K562 (cell line): ENCODE measurements around the gene GNB2. TPM values are rescaled to one million over a fixed set of nuclear protein-coding genes. Genes with fewer than 3 reads are reported as not detected.

Source experiments
- ATF3 ChIP-seq, 2 experiments: fragments of 450-650 bp in 1 of 2; sonication (generic) in 1 of 2; formaldehyde crosslinking in 1 of 2; IDR thresholded peaks in 1 of 2; conservative IDR thresholded peaks in 1 of 2; 2 replicates each; pipeline versions ENCODE4 v1.6.1 to v1.8.1; 2016 to 2023; ENCODE audit warnings: mild to moderate bottlenecking in 2 of 2, moderate library complexity in 2 of 2, inconsistent platforms in 1 of 2, missing genetic modification reagents in 1 of 2
- BCOR ChIP-seq: fragments of 450-650 bp; IDR thresholded peaks from 2 replicates; pipeline ENCODE4 v1.6.1; 2016
- BRCA1 ChIP-seq, 2 experiments: fragments of 450-650 bp in 1 of 2; sonication (generic) in 1 of 2; formaldehyde crosslinking in 1 of 2; IDR thresholded peaks; 2 replicates each; pipeline versions ENCODE4 v1.5.0 to v1.6.1; 2017 to 2020; ENCODE audit warnings: mild to moderate bottlenecking in 1 of 2, missing genetic modification reagents in 1 of 2
- BRD9 ChIP-seq: fragments of 450-650 bp; IDR thresholded peaks from 2 replicates; pipeline ENCODE4 v1.6.1; 2018; ENCODE audit warnings: low read depth; ENCODE audit not compliant: partially characterized antibody
- ELF4 ChIP-seq: fragments of 450-650 bp; formaldehyde crosslinking; IDR thresholded peaks from 2 replicates; pipeline ENCODE4 v1.4.0; 2022; ENCODE audit warnings: missing genetic modification characterization
- FOXA3 ChIP-seq, 2 experiments: fragments of 450-650 bp in 1 of 2; sonication (generic) in 1 of 2; formaldehyde crosslinking; IDR thresholded peaks in 1 of 2; conservative IDR thresholded peaks in 1 of 2; 2 replicates each; pipeline versions ENCODE4 v1.4.0 to v1.8.0; 2020 to 2022; ENCODE audit warnings: mild to moderate bottlenecking in 2 of 2, missing genetic modification reagents in 1 of 2
- FOXJ3 ChIP-seq: sonication (generic); formaldehyde crosslinking; IDR thresholded peaks from 2 replicates; pipeline ENCODE4 v1.4.0; 2020; ENCODE audit warnings: mild to moderate bottlenecking, missing genetic modification reagents
- KAT7 ChIP-seq: sonication (generic); formaldehyde crosslinking; IDR thresholded peaks from 2 replicates; pipeline ENCODE4 v1.8.0; 2022; ENCODE audit warnings: missing genetic modification reagents, mild to moderate bottlenecking, borderline replicate concordance
- KDM1A ChIP-seq, 2 experiments: fragments of 450-650 bp; IDR thresholded peaks; 2 replicates each; pipeline ENCODE4 v1.6.1; 2016; ENCODE audit warnings: mild to moderate bottlenecking in 2 of 2
- LEF1 ChIP-seq: fragments of 450-650 bp; IDR thresholded peaks from 2 replicates; pipeline ENCODE4 v1.6.1; 2016; ENCODE audit warnings: mild to moderate bottlenecking
- MAZ ChIP-seq, 2 experiments: fragments of 450-650 bp in 1 of 2; sonication (generic) in 1 of 2; formaldehyde crosslinking; IDR thresholded peaks in 1 of 2; conservative IDR thresholded peaks in 1 of 2; 2 replicates each; pipeline versions ENCODE4 v1.4.0 to v1.5.0; 2020; ENCODE audit warnings: mild to moderate bottlenecking in 1 of 2, missing genetic modification reagents in 1 of 2
- MYNN ChIP-seq, 2 experiments: sonication (generic); formaldehyde crosslinking in 1 of 2; IDR thresholded peaks; 2 replicates each; pipeline versions ENCODE4 v1.5.0 to v1.6.1; 2016 to 2020; ENCODE audit warnings: antibody characterized with exemption in 1 of 2, missing genetic modification reagents in 1 of 2
- NONO ChIP-seq, 2 experiments: fragments of 200-400 bp in 1 of 2; fragments of 450-650 bp in 1 of 2; formaldehyde crosslinking in 1 of 2; IDR thresholded peaks; 2 replicates each; pipeline ENCODE4 v1.6.1; 2017; ENCODE audit warnings: low read depth in 2 of 2, mild to moderate bottlenecking in 2 of 2, moderate library complexity in 2 of 2, low read length in 1 of 2
- PHF21A ChIP-seq: fragments of 450-650 bp; IDR thresholded peaks from 2 replicates; pipeline ENCODE4 v1.6.1; 2017; ENCODE audit warnings: low read depth, borderline replicate concordance
- POU5F1 ChIP-seq: fragments of 150-350 bp; IDR thresholded peaks from 2 replicates; pipeline ENCODE4 v1.6.1; 2014; ENCODE audit warnings: borderline replicate concordance, low read length, low read depth, mild to moderate bottlenecking; ENCODE audit not compliant: partially characterized antibody
- SMC3 ChIP-seq: conservative IDR thresholded peaks from 2 replicates; pipeline ENCODE4 v1.6.1; 2011; ENCODE audit warnings: low read depth, low read length, improper control_type of control experiment; ENCODE audit not compliant: insufficient read depth
- TAF9B ChIP-seq: fragments of 450-650 bp; IDR thresholded peaks from 2 replicates; pipeline ENCODE4 v1.6.1; 2018; ENCODE audit warnings: mild to moderate bottlenecking; ENCODE audit not compliant: partially characterized antibody
- TCFL5 ChIP-seq: fragments of 250-450 bp; sonication (Bioruptor Pico); conservative IDR thresholded peaks from 2 replicates; pipeline ENCODE4 v1.6.1; 2021; ENCODE audit warnings: mild to moderate bottlenecking, moderate library complexity, matching md5 sums
- ZBTB9 ChIP-seq: fragments of 450-650 bp; formaldehyde crosslinking; IDR thresholded peaks from 2 replicates; pipeline ENCODE4 v1.4.0; 2020; ENCODE audit warnings: mild to moderate bottlenecking, moderate library complexity
- ZNF444 ChIP-seq: fragments of 250-450 bp; sonication (Bioruptor Pico); IDR thresholded peaks from 2 replicates; pipeline ENCODE4 v1.4.0; 2020; ENCODE audit warnings: mild to moderate bottlenecking, moderate library complexity
- polyA plus RNA-seq, 8 experiments: library from polyadenylated mRNA; depleted of rRNA in 4 of 8; stranded (reverse) in 5 of 8; unstranded in 3 of 8; fragments of >200 nt; fragmentation: Nextera tagmentation in 2 of 8; fragmentation: Illumina TruSeq in 1 of 8; extraction: Ambion mirVana in 2 of 8; extraction: Trizol in 1 of 8; gene quantifications; 2 replicates each; pipeline versions ENCODE4 v1.2.1 to v1.2.3, GENCODE V29; 2011 to 2014; ENCODE audit warnings: inconsistent platforms in 1 of 8, missing spikeins in 1 of 8
- total RNA-seq, 7 experiments: library from RNA; depleted of rRNA in 6 of 7; stranded (reverse); fragments of >200 nt in 6 of 7; fragmentation: Illumina TruSeq in 2 of 7; extraction: Trizol in 2 of 7; gene quantifications; 2 replicates each; pipeline versions ENCODE4 v1.2.1 to v1.2.3, GENCODE V29; 2011 to 2021; ENCODE audit warnings: low replicate concordance in 1 of 7
- TF ChIP-seq, protein P1 (sequence below): fragments of 450-650 bp; IDR thresholded peaks from 2 replicates; pipeline ENCODE4 v1.6.1; 2016; ENCODE audit warnings: low read depth, mild to moderate bottlenecking, moderate library complexity
- TF ChIP-seq, protein P2 (sequence below): sonication (generic); formaldehyde crosslinking; IDR thresholded peaks from 2 replicates; pipeline ENCODE4 v1.8.0; 2022; ENCODE audit warnings: mild to moderate bottlenecking, low read depth, missing genetic modification reagents
- TF ChIP-seq, protein P3 (sequence below): sonication (generic); formaldehyde crosslinking; IDR thresholded peaks from 2 replicates; pipeline ENCODE4 v1.9.0; 2022; ENCODE audit warnings: mild to moderate bottlenecking, missing genetic modification reagents

Gene GNB2
- total and polyA plus RNA-seq, 9 of the 15 experiments (the other 6 are each of a cell fraction or from before 2014, with no cell fraction given): 0.65 to 320 (median 104) TPM

DNA sequence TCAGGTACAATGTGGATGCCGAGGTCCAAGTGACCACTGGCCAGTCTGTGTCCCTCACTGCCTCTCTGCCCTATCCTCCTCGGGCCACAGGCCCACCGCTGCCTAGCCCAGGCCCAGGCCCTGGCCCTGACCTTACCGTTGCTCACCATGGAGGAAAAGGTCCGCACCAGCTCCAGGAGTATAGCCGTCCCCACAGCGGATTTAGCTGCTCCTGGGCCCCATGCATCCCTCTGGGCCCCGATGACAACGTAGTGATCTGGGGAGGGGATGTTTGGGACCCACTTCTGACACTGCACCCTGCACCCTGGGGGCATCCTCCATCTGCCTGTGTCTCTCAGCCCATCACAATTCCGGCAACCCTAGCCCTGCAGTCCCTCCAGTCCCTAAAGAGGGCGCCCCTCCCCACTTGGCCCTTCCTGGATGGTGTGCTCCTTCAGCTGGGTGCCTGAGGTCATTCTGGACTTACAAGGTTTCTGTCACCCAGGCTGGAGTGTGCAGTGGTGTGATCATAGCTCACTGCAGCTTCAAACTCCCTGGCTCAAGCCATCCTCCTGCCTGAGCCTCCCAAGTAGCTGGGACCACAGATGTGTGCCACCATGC lies 44.3 kb upstream of the GNB2 start (continued):
- TF ChIP-seq PHF21A (no peak), SMC3 (peak; percentile 49; the same call in 1 of the 2 replicates), TCFL5 (no peak), FOXA3 (CRISPR knock-in tag; conservative IDR thresholded peaks at IDR 0.05 in 1 of 2, IDR thresholded peaks at IDR 0.05 in 1 of 2) (no peak), ELF4 (no peak), NONO (IDR thresholded peaks at IDR 0.05; ENCODE audit: low read depth in 2 of 2, low read length in 1 of 2) (no peak), BRCA1 (IDR thresholded peaks at IDR 0.05) (no peak), BRCA1 (CRISPR knock-in tag; IDR thresholded peaks at IDR 0.05) (no peak), BCOR (peak; percentile 13; the same call in 1 of the 2 replicates), MYNN (IDR thresholded peaks at IDR 0.05) (0 out of 2 replicates have a peak, but pooled peaks have one; percentile 55), MYNN (CRISPR knock-in tag; IDR thresholded peaks at IDR 0.05) (no peak), BRD9 (no peak), ZBTB9 (no peak), LEF1 (no peak), POU5F1 (no peak), KAT7 (no peak), KDM1A (IDR thresholded peaks at IDR 0.05) (no peak), MAZ (CRISPR knock-in tag; conservative IDR thresholded peaks at IDR 0.05 in 1 of 2, IDR thresholded peaks at IDR 0.05 in 1 of 2) (peak in 1 of 2 experiments; percentile 52; a peak in 1 of 4 replicates), ZNF444 (CRISPR knock-in tag) (no peak), FOXJ3 (CRISPR knock-in tag) (no peak), TAF9B (no peak), ATF3 (IDR thresholded peaks at IDR 0.05) (no peak), ATF3 (CRISPR knock-in tag; conservative IDR thresholded peaks at IDR 0.05) (no peak)
- TF ChIP-seq, protein P1, sequence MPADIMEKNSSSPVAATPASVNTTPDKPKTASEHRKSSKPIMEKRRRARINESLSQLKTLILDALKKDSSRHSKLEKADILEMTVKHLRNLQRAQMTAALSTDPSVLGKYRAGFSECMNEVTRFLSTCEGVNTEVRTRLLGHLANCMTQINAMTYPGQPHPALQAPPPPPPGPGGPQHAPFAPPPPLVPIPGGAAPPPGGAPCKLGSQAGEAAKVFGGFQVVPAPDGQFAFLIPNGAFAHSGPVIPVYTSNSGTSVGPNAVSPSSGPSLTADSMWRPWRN: no peak
- TF ChIP-seq, protein P2, sequence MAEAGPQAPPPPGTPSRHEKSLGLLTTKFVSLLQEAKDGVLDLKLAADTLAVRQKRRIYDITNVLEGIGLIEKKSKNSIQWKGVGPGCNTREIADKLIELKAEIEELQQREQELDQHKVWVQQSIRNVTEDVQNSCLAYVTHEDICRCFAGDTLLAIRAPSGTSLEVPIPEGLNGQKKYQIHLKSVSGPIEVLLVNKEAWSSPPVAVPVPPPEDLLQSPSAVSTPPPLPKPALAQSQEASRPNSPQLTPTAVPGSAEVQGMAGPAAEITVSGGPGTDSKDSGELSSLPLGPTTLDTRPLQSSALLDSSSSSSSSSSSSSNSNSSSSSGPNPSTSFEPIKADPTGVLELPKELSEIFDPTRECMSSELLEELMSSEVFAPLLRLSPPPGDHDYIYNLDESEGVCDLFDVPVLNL: no peak
- TF ChIP-seq, protein P3, sequence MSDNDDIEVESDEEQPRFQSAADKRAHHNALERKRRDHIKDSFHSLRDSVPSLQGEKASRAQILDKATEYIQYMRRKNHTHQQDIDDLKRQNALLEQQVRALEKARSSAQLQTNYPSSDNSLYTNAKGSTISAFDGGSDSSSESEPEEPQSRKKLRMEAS (CRISPR knock-in tag): no peak
